Left hindlimb (tissue), 1 donor: Measurements from ENCODE around the gene PRRG2.
A peak's percentile ranks its signal among the peaks of the same experiment; 100 is the strongest.
"Not testable (repeated sequence)": the region's sequence is repeated elsewhere in the genome, so short reads cannot be mapped to it uniquely, and the experiment has no call there.

Experiments
- DNase-seq: peaks from one replicate; pipeline ENCODE4 v3.0.0-alpha.2; 2018

The PRRG2 gene

DNA sequence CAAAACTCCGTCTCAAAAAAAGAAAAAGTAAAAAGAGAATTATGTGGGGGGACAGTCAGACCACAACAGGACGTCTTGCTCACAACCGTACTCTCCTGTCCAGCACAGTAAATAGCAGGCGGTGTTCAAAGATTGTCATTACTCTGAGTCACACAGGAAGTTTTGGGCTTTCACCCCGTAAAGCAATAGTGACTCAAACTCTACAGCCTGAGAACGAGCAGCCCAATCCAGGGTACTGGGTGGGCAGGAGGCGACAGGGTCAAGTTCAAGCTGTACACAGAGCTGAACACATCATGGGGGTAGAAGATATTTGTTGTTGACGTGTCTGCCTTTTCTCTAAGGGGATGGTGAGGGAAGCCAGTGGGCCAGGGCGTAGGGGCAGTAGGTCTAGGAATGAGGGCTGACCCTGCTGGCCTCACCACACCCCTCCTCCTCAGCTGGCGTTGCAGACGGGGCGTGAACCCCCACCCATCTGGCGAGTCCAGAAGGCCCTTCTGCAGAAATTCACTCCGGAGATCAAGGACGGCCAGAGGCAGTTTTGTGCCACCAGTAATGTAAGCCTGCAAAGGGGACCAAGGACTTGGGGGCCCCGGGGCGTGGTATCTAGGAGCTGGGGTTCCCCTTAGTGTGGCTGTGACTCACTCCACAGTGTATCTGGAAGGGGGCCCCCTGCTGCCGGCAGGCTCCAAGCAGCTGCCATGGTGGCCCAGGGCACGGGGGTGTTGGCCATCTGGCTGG, 33.1 kb downstream of the PRRG2 start:
- no peak for DNase-seq

DNA sequence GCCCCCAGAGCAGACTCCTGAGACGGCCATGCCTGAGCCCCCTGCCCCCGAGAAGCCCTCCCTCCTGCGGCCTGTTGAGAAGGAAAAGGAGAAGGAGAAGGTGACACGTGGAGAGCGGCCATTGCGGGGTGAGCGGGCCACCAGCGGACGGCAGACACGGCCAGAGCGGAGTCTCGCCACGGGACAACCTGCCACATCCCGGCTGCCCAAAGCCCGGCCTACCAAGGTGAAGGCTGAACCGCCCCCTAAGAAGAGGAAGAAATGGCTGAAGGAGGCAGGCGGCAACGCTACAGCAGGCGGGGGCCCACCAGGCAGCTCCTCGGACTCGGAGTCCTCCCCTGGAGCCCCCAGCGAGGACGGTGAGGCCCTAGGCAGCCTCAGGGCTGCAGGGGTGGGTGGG, 34.7 kb downstream of the PRRG2 start:
- DNase-seq = no peak

DNA sequence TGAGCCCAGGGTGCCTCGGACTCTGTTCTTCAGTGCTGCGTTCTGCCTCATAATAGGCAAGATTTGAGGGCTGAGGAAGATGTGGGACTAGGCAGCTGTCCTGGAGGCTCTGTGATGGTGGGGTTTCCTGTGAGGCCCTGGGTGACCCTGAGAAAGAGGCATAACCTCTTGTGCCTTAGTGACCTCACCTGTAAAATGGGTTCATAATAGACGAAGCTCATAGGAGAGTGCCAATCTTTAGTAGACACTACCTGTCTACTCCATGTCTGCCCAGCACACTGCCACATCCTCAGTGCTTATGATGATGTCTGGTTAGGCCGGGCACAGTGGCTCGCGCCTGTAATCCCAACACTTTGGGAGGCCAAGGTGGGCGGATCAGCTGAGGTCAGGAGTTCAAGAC, 35.4 kb downstream of the PRRG2 start:
- no peak for DNase-seq

DNA sequence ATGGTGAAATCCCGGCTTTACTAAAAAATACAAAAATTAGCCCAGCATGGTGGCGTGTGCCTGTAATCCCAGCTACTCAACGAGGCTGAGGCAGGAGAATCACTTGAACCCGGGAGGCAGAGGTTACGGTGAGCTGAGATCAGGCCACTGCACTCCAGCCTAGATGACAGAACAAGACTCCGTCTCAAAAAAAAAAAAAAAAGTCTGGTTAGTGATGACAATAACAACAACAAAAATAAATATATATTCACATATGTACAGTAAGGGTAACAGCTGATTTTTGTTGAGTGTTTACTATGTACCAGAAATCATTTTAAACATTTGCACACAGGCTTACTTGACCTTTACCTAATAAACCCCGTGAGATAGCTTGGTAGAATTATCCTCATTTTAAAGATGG, 35.8 kb downstream of the PRRG2 start:
- DNase-seq = no peak

DNA sequence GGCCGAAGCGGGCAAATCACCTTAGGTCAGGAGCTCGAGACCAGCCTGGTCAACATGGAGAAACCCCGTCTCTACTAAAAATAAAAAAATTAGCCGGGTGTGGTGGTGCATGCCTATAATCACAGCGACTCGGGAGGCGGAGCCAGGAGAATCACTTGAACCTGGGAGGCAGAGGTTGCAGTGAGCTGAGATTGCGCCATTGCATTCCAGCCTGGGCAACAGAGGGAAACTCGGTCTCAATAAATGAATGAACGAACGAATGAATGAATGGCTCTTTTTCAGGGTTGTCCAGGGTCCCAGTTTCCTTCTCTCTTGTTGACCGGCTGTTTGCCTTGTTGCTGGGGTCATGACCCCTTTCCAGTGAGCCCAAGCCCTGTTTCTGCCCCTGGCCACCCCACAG, 36.7 kb downstream of the PRRG2 start:
- DNase-seq = not testable (repeated sequence)

DNA sequence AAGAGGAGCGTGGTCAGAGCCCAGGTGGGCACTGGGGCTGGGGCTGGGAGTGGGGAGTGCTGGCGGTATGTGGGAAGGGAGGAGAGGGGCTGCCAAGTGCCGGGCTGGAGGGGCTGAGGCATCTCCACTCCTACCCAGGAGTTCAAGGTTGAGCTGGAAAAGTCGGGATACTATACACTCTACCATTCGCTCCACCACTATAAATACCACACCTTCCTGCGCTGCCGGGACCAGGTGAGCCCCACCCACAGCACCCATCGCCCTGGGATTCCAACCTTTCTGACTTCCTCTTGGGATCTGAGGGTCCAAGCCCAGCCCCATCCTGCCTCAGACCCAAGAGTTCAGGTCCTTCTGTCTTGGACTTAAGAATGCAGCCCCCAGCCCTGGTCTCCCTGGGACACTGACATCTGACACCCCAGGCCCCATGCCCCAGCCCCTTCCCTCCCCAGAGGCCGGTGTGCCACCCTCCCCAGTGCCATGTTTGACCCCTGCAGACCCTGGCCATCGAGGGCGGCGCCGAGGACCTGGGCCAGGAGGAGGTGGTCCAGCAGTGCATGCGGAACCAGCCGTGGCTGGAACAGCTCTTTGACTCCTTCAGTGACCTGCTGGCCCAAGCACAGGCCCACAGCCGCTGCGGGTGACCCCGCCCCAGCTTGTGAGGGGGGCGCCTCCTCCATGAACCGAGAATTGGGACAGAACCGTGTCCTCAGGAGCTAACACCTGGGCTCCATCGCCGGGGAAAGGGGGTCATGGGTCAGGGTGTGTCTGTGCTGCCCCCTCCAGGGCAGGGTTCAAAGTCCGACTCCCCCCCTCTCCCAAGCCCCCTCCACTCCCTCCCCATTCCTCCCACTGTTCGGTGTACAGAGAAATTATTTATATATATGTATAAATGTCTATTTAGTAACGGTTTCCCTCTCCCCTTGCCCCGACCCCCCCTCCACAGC, 44.1 kb downstream of the PRRG2 start:
- DNase-seq = no peak

DNA sequence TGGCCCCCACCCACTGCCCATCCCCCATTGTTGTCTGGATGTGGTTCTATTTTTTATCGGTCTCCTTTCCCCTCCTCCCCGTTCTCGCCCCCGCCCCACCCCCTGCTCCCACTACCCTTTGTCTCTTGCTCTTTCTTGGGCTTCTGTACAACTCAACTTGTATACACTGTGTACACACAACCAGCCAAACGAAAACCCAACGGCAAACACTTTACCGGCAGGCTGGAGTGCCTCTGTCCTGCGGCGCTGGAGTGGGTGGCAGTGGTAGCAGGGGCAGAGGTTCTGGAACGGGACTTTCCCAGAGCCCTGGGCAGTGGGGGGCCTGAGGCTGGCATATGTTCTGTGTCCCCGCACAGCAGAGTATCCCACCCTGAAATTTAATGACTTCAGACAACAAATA, 45.1 kb downstream of the PRRG2 start:
- DNase-seq = no peak

DNA sequence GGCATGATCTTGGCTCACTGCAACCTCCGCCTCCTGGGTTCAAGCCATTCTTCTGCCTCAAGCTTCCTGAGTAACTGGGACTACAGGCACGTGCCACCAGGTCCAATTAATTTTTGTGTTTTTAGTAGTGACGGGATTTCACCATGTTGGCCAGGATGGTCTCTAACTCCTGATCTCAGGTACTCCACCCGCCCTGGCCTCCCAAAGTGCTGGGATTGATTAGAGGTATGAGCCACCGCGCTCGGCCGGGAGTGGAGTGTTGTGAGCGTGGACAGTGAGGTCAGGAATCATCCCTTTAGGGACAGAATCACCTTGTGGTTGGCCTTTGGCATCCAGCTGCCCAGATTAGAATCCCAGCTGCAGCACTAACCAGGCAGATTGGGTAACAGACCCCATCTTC, 48.5 kb downstream of the PRRG2 start:
- no peak for DNase-seq

DNA sequence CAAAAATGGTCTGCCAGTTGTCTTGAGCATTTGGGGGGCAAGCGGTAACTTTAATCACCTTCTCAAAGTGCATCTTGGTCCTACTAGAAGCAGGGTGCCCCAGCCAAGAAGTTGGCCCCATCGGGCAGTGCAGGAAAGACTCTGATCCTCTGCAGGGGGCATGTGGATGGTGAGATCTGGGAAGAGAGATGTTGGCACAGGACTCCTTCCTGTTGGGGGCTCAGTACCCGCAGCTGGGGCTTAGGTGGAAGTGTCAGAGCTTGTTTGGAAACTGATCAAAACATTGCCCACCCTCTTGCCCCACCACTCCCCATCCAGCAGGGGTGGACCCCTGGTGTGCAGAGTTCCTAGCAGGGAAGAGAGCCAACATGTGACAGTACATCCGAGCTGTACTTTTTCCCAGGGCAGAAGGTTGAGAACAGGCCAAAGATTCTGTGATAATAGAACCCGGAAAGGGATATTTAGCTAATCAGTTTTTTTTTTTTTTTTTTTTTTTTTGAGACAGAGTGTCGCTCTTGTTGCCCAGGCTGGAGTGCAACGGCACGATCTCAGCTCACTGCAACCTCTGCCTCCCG, 50.0 kb downstream of the PRRG2 start:
- DNase-seq = no peak

DNA sequence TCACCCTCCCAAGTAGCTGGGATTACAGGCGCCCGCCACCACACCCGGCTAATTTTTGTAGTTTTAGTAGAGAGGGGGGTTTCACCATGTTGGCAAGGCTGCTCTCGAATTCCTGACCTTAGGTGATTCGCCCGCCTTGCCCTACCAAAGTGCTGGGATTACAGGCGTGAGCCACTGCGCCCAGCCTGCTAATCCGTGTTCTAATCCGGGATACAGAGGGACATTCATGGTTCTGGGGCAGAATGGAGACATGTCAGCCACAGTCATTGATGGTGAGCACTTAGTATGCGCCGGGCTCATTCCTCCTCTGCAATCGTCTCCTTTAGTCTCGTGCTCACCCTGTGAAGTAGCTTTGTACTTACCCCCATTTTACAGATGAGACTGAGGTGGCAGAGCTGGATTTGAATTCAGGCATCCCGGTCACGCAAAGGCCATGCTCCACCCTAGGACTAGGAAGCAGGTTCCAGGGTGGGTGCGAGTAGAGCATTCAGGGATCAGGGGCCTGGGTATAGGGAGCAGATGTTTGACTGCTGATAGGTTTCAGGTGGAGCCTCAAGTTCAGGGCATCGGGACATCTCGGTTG, 50.6 kb downstream of the PRRG2 start:
- DNase-seq = no peak

DNA sequence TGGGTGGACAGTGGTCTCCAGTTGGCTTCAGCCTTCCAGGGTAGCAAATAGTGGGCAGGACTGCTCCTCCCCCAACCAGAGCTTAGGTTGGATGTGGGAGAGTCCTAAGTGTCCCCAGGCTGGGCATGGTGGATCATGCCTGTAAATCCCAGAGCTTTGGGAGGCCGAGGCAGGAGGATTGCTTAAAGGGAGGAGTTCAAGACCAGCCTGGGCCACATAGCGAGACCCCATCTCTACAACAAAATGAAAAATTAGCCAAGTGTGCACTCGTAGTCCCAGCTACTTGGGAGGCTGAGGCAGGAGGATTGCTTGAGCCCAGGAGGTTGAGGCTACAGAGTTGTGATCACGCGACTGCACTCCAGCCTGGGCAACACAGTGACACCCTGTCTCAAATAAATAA, 51.5 kb downstream of the PRRG2 start:
- no peak for DNase-seq

DNA sequence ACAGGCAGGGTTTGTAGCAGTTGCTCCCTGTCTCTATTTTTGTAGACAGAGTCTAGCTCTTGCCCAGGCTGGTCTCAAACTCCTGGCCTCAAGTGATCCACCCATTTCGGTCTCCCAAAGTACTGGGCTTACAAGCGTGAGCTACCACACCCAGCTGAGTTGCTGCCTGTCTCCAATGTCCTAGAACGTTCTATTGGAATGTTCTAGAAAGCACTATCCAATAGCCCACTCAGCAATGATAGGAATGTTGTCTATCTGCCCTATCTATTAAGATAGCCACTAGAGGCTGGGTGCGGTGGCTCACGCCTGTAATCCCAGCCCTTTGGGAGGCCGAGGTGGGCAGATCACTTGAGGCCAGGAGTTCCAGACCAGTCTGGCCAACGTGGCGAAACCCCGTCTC, 52.2 kb downstream of the PRRG2 start:
- DNase-seq = not testable (repeated sequence)

DNA sequence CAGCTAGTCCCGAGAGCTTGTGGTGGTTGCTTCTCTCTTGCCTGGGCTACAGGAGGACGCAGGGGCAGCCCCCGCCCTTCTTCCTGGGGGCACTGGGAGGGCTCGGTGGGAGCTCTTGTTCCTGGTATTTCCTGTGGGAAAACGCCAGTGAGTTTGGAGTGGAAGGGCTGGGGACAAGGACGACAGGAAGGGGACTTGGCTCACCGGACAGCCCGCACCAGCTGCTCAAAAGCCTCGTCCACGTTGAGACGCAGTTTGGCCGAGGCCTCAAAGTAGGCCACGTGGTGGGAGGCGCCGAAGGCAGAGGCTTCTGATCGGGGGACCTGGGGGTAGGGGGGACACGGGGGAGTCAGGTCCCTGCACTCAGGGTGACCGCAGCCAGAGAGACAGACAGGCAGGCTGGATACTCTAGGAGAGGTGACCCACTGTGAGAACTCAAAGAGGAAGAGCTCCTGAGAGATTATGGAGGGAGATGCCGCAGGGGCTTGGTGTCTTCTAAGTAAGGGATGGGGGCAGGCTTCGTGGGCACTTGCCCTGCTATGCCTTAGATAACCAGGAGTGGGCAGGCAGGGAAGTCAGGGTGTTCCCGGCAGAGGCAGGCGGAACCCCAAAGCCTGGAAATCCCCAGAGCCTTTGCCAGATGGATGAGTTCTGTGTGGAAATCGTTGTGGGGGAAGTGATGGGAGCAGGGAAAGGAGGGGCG, 54.6 kb downstream of the PRRG2 start:
- DNase-seq = peak; percentile 34

DNA sequence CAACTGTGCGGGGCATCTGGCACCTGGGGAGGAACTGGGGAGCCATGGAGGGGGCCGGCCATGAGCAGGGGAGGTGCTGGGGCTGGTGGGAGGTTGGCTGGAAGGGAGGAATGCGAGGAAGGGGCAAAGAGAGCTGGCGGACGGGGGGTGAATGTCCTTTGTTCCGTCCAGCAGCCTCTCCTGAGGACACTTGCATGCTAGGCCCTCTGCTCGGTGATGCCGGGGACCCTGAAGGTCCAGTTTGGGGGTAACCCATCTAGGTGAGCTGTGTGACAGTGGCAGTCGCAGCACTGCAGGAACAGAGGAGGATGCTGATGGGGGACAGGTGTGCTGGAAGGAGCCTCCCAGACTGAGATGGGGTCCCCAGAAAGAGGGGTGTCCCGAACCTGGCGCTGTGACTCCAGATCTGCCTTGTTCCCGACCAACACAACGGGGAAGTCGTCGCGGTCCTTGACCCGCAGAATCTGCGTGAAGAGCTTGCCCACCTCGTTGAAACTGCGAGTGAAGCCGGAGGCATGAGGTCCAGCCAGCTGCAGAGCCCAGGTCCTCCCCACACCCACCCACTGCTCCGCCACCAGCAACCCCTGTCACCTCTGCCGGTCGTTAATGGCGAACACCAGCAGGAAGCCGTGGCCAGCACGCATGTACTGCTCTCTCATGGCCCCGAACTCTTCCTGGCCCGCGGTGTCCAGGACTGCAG, 55.3 kb downstream of the PRRG2 start:
- peak; percentile 42 for DNase-seq

DNA sequence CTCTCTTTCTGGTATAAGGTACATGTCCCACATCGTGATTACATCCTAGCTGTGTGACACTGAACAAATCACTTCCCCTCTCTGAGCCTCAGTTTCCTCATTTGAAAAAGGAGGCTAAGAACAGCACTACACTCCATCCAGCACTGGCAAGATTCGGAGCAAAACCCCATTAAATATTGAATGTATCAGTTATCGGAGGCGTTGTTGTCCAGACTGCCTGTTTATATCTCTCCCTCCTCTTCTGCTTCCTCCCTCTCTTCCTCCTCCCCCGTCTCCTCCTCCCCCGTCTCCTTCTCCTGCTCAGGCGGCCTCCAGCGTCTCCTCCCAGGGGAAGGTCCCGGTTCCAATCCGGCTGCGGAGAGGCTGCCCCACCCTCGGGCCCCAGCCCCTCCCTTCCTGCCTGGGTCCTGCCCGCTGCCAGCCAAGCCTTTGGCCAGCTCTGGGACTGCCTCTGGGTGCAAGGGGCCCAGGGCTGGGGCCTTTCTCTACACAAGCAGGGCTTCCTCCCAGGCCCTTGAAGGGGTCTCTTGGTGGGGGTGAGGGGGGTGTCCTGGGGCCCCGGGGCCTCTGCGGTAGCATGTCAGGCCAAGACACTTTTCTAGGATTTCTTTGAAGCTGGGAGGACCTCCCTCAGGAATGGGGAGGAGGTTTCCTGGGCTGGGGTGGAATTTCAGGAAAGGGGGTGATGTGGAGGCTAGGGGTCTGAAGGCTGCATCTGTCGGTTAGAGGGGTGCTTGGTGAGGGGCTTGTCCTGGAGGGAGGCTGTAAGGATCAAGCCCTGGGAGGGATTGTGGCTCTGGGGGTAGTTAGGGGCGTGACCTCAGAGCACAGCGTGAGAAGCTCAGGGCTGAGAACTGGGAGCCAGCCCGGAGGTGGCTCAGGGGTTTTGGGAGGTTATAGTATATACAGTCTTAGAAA, 57.0 kb downstream of the PRRG2 start:
- DNase-seq = peak; percentile 83

DNA sequence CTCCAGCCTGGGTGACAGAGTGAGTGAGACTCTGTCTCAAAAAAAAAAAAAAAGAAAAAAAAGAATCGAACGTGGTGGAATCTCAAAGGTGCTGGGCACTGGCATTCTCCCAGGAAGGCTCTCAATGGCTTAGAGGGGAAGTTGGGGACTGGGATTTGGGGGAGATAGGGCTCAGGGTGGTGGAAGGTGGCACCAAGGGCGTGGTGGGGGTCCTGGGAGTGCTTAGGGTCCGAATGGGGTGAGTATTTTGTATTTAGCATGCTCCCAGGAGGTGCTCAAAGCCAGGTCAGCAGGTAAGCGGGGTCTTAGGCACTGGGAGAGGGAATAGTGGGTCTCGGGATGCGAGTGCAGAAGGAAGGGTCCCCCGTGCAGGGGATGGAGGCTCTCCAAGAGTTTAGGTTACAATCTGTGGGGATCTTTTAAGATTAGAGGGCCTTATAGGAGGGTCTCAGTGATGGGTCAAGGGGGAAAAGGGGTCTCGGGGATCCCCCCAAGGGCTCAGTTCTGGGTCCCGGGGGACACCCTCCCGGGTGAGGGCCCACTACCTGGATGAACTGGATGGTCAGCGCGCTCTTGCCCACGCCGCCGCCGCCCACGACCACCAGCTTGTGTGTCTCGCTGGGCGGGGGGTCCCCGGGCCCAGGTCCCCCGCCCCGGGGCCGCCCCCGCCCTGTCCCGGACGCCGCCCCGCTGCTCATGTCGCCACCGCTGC, 58.4 kb downstream of the PRRG2 start:
- DNase-seq = peak; percentile 57

DNA sequence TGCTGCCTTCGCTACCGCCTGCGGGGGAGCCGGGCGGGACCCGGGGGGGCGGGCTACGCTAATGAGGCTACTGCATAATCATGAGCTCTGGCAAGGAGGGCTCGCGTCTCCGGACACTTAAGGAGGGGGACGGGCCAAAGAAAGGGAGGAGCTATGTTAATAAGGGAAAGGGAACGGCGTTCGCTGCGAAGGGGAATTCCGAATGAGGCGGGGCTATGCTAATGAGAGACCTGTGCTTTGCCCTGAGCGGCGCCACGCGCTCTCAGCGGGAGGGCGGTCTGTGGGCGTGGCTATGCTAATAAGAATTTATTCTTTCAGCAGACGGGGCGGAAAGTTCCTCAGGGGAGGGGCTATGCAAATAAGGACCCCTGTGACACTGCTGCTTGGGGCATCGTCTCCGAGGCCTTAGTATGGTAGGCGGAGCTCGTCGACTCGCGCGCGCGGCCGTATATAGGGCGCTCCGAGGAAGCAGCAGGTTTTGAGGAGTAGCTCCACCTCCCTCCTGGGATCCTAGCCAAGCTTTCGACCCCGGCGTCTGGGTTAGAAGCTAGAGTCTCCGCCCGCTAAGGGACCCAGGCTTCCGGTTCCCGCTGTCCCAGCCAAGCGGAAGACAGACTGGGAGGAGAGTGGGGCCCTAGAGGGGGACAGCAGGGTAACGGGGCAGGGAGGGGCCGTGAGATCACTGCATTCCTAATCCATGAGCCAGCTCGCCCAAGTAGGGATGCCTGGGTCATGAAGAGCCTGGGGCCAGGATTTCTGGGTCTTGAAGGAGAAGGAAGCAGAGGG, 59.2 kb downstream of the PRRG2 start, which contains the start of gene RRAS:
Gene RRAS, minus strand, starts transcription at position 31 of the 786 bp plus-strand sequence. CDS start 45 bp downstream, outside the sequence.
- DNase-seq = peak; percentile 100
